GM12865 (cell line): Measurements from ENCODE around the gene TMEM31.

Experiments
- DNase-seq: peaks from one replicate; pipeline ENCODE4 v3.0.0; 2010; ENCODE audit warnings: low read depth
- H3K4me3 ChIP-seq: 2 replicates; pipeline ENCODE4 v1.5.1; 2011; ENCODE audit warnings: mild to moderate bottlenecking, low read depth, low read length, control low read depth
- TF ChIP-seq, protein P1 (sequence below): IDR thresholded peaks from 2 replicates; pipeline ENCODE4 v1.5.1; 2011; ENCODE audit warnings: low read length, control low read depth, low read depth, inconsistent platforms; ENCODE audit not compliant: insufficient read depth; ENCODE audit errors: missing control alignments

Gene TMEM31

DNA sequence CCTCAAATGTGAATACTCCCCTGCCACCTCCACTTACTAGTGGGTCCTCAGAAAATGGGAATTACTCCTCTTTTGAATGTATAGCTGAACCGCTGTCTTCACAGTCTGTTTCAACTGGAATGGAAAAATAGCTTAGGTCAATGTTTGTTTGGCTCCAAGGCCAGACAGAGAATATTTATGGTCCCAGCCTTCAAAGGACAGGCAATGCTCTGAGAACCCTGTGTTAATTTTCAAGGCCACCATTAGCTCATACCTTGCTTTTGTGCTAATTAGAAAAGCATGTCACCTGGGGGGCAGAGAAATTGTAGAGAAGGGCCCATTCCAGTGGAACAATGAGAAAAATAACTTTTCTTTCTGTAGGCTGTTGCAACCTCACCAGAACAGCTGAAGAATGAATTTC lies 19.6 kb upstream of the TMEM31 start:
- TF ChIP-seq, protein P1, sequence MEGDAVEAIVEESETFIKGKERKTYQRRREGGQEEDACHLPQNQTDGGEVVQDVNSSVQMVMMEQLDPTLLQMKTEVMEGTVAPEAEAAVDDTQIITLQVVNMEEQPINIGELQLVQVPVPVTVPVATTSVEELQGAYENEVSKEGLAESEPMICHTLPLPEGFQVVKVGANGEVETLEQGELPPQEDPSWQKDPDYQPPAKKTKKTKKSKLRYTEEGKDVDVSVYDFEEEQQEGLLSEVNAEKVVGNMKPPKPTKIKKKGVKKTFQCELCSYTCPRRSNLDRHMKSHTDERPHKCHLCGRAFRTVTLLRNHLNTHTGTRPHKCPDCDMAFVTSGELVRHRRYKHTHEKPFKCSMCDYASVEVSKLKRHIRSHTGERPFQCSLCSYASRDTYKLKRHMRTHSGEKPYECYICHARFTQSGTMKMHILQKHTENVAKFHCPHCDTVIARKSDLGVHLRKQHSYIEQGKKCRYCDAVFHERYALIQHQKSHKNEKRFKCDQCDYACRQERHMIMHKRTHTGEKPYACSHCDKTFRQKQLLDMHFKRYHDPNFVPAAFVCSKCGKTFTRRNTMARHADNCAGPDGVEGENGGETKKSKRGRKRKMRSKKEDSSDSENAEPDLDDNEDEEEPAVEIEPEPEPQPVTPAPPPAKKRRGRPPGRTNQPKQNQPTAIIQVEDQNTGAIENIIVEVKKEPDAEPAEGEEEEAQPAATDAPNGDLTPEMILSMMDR: no peak
- no peak overlapping the region for H3K4me3 ChIP-seq
- DNase-seq: no peak

DNA sequence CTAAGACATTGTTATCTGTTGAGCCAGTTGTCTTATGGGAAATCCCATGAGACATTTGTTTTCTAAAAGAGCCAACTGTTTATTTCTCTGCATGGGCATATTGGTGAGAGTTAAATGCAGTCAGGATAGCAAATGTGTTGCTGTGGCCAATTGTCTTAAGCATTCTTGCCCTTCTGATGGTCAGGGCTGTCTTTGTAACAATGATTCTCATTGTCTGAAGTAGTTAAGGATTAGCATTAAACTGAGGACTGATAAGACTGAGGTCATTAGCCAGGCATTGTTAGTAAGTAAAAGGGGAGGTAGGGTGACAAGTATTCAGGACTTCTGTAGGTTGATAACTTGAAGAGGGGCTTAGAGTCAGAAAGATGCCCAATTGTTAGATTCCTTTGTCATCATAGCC lies 13.0 kb upstream of the TMEM31 start:
- no peak overlapping the region for H3K4me3 ChIP-seq
- DNase-seq: no peak
- TF ChIP-seq, protein P1: no peak

DNA sequence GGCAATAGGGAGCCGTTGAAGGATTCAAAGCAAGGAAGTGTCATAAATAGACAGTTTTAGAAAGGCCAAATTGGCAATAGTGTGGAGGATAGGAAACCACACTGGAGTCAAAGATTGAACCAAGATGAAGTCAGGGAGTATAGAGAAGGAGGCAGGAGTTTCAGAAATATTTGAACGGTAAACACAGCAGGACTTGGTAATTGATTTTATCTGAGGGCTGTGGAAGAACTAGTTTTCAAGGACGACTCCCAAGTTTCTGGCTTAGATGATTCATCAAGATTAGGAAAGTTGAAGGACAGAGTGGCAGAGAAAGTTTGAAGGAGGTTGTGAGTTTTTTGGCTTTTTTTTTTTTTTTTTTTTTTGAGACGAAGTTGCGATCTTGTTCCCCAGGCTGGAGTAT lies 11.5 kb upstream of the TMEM31 start:
- H3K4me3 ChIP-seq: no peak overlapping the region
- TF ChIP-seq, protein P1: no peak
- no peak for DNase-seq

DNA sequence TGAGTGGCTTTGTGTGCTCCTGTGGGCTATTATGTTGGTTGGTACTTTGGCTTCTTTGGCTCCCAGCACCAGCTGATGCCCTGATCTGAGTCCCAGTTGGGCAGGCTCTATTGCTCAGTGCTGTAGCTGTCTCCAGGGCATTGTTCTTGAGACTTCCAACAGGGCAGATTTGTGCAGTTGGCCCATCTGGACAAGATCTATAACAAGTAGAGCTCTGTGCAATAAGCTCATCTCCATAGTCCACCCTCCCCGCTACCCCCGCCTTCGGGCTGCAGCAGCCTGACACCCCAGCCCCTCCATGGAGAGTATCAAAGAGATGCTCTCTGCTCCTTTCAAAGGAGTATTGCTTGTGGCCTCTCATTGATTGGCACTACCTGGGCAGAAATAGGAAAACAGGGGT lies 5.8 kb upstream of the TMEM31 start:
- TF ChIP-seq, protein P1: no peak
- no peak for DNase-seq

DNA sequence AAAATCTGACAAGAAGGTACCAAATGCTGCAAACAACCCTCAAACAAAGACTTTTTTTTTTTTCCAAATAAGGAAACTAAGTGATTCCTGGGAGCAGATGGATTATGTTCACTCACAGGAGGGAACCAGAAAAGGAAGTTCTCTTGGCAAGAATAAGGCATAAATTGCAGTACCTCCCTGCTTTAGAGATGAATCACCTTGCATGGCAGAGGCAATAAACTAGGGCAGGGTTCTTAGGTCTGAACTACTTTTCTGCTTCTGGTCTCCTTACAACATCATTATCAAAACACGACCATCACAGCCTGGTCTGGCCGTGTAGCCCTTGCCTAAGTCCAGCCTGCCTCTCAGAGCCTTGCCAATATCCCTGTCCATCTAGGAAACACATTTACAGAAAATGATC lies 6.3 kb downstream of the TMEM31 start:
- no peak for DNase-seq
- no peak overlapping the region for H3K4me3 ChIP-seq
- TF ChIP-seq, protein P1: no peak

More for the DNA sequence above, 5.8 kb upstream of the TMEM31 start:
- no peak overlapping the region for H3K4me3 ChIP-seq

DNA sequence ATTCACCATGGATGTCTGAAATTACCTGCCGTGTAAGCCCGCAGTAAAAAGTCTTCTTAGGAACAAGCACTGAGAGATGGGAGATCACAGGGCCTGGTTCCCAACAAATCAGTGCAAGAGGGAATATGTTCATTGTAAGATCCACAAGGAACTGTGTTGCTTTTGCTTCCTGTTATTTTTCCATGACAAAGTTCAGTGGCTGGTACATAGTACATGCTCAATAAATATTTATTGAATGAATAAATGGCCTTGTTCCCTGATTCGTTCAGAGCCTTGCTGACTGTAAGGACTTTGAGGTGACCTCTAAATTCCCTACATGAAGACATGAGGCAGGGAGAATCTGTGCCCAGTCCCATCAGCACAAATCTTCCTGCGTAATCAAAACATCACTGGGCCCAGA lies 7.4 kb downstream of the TMEM31 start:
- DNase-seq: no peak
- no peak overlapping the region for H3K4me3 ChIP-seq
- TF ChIP-seq, protein P1: no peak

DNA sequence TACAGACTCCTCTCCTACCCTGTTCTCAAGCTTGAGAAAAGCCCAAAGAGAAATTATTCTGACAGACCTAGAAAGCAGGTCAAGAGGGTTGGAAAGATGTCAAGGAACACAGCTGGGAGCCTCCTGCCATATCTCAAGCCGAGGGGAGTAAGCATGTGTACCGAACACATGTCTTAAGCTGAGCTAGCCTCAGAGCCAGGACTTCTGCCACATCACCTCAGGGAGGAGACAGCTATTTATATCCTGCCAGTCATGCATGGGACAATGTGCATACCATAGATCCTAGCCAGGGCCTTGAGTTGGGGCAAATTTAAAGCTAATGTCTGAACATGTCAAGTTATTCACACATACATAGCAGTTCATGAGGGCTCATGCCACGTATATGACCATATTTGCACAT lies 11.8 kb downstream of the TMEM31 start:
- DNase-seq: no peak
- no peak overlapping the region for H3K4me3 ChIP-seq
- TF ChIP-seq, protein P1: no peak
